Suprapubic skin (tissue), 3 donors: Measurements from ENCODE around the gene CREB3.

Source experiments
- CTCF ChIP-seq, 2 donors: fragments of 200-600 bp in 1 of 2; fragments of 450-650 bp in 1 of 2; sonication (generic) in 1 of 2; IDR thresholded peaks; one replicate each; pipeline ENCODE4 v1.5.1; 2016 to 2019; ENCODE audit warnings: antibody characterized with exemption in 2 of 2, mild to moderate bottlenecking in 1 of 2, moderate library complexity in 1 of 2
- POLR2AphosphoS5 ChIP-seq, 3 donors: sonication (generic); formaldehyde crosslinking; IDR thresholded peaks; one replicate each; pipeline ENCODE4 v1.6.1; 2017; ENCODE audit warnings: antibody characterized with exemption in 3 of 3

- TF ChIP-seq POLR2AphosphoS5 (IDR thresholded peaks at IDR 0.05) (peak in 1 of 3 donors; percentile 64), CTCF (IDR thresholded peaks at IDR 0.05) (no peak)
Observed at GRCh38 chr9:35728041-35728971, 4.2 kb upstream of the CREB3 start.
